ENCODE data around the gene TMEM100.

- TF ChIP-seq, protein P1, sequence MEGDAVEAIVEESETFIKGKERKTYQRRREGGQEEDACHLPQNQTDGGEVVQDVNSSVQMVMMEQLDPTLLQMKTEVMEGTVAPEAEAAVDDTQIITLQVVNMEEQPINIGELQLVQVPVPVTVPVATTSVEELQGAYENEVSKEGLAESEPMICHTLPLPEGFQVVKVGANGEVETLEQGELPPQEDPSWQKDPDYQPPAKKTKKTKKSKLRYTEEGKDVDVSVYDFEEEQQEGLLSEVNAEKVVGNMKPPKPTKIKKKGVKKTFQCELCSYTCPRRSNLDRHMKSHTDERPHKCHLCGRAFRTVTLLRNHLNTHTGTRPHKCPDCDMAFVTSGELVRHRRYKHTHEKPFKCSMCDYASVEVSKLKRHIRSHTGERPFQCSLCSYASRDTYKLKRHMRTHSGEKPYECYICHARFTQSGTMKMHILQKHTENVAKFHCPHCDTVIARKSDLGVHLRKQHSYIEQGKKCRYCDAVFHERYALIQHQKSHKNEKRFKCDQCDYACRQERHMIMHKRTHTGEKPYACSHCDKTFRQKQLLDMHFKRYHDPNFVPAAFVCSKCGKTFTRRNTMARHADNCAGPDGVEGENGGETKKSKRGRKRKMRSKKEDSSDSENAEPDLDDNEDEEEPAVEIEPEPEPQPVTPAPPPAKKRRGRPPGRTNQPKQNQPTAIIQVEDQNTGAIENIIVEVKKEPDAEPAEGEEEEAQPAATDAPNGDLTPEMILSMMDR (conservative IDR thresholded peaks at IDR 0.05; ENCODE audit: low read length): no peak
- no peak for TF ChIP-seq EZH2phosphoT487 (IDR thresholded peaks at IDR 0.05; ENCODE audit: borderline replicate concordance)
These were observed 15.6 kb downstream of the TMEM100 start for GRCh38 chr17:55706808-55707773.

All from Loucy (cell line).